Stimulated activated naive B cell treated with anti-CD40 and anti-IgM and Interleukin-4, amounts not matched to agents 10 μg/mL and 1 μg/mL and 100 μg/mL, for 72 hours (primary cell): ENCODE data around the gene NDUFAF5.

Source experiments
- ATAC-seq, 2 donors: fragments of 150-1000 bp; cut with Tn5 transposase; replicated peaks; 2 replicates each; pipeline ENCODE4 v1.10.0; 2021; ENCODE audit warnings: moderate library complexity in 1 of 2
- DNase-seq: peaks from one replicate; pipeline ENCODE4 v3.0.0; 2021
- H3K27ac Mint-ChIP-seq: one replicate; pipeline ENCODE4 v1.8.0; 2022; ENCODE audit warnings: mild to moderate bottlenecking, mixed read lengths
- H3K27me3 Mint-ChIP-seq, 2 donors: one replicate each; pipeline ENCODE4 v1.8.0; 2022; ENCODE audit warnings: mixed read lengths in 2 of 2
- H3K36me3 Mint-ChIP-seq, 2 donors: one replicate each; pipeline ENCODE4 v1.8.0; 2022; ENCODE audit warnings: mixed read lengths in 2 of 2, mild to moderate bottlenecking in 1 of 2
- H3K4me1 Mint-ChIP-seq, 2 donors: one replicate each; pipeline ENCODE4 v1.8.0; 2022; ENCODE audit warnings: mixed read lengths in 2 of 2, mild to moderate bottlenecking in 1 of 2
- H3K4me3 Mint-ChIP-seq, 2 donors: one replicate each; pipeline ENCODE4 v1.8.0; 2022; ENCODE audit warnings: mild to moderate bottlenecking in 2 of 2, mixed read lengths in 2 of 2, moderate library complexity in 1 of 2
- H3K9me3 Mint-ChIP-seq, 2 donors: one replicate each; pipeline ENCODE4 v1.8.0; 2022; ENCODE audit warnings: mixed read lengths in 2 of 2, mild to moderate bottlenecking in 1 of 2

Gene NDUFAF5

GRCh38 chr20:13821876-13822275 lies 37.0 kb downstream of the NDUFAF5 start:
- H3K27ac Mint-ChIP-seq = no peak overlapping the region

GRCh38 chr20:13822459-13822858 lies 37.6 kb downstream of the NDUFAF5 start:
- no peak for ATAC-seq
- H3K27me3 Mint-ChIP-seq = no peaks in the 10 kb centered on the region
- H3K4me1 Mint-ChIP-seq = peaks cover under 1 to 7% of the 10 kb centered on the region in 2 donors
- H3K27ac Mint-ChIP-seq = no peak overlapping the region
- no peaks in the 10 kb centered on the region for H3K9me3 Mint-ChIP-seq
- H3K36me3 Mint-ChIP-seq = peaks cover 3 to 6% of the 10 kb centered on the region in 2 donors
- no peak overlapping the region for H3K4me3 Mint-ChIP-seq
- no peak for DNase-seq

More at GRCh38 chr20:13821876-13822275, 37.0 kb downstream of the NDUFAF5 start:
- Mint-ChIP-seq H3K4me1 (peaks cover 3 to 11% of the 10 kb centered on the region in 2 donors), H3K36me3 (peaks cover 5 to 8% of the 10 kb centered on the region in 2 donors), H3K4me3 (no peak overlapping the region), H3K9me3 (no peaks in the 10 kb centered on the region), H3K27me3 (no peaks in the 10 kb centered on the region)
- DNase-seq = no peak
- no peak for ATAC-seq

GRCh38 chr20:13824459-13824858 lies 39.6 kb downstream of the NDUFAF5 start:
- H3K4me1 Mint-ChIP-seq = no peaks in the 10 kb centered on the region
- no peak overlapping the region for H3K4me3 Mint-ChIP-seq
- no peaks in the 10 kb centered on the region for H3K36me3 Mint-ChIP-seq
- H3K27ac Mint-ChIP-seq = no peak overlapping the region
- ATAC-seq (no peak), DNase-seq (no peak)
- peaks cover 2 to 8% of the 10 kb centered on the region in 2 donors for H3K27me3 Mint-ChIP-seq
- no peaks in the 10 kb centered on the region for H3K9me3 Mint-ChIP-seq

DNA sequence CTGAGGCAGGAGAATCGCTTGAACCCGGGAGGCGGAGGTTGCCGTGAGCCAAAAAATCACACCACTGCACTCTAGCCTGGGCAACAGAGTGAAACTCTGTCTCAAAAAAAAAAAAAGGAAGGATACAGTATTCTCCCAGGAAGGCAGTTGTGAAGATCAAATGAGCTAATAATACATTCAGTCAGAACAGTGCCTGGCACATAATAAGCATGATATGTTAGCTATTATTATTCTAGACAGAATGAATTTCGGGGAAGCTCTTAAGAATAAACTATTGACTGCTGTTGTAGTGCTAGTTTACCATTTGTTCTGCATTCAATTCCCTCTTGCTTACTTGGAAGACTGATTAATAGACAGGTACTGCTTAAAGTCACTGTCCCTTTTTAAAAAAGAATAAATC lies 40.6 kb downstream of the NDUFAF5 start:
- H3K4me3 Mint-ChIP-seq = no peak overlapping the region
- H3K4me1 Mint-ChIP-seq = no peaks in the 10 kb centered on the region
- no peaks in the 10 kb centered on the region for H3K9me3 Mint-ChIP-seq
- H3K36me3 Mint-ChIP-seq = no peaks in the 10 kb centered on the region
- no peak overlapping the region for H3K27ac Mint-ChIP-seq
- DNase-seq (no peak), ATAC-seq (no peak)
- peaks cover 9 to 11% of the 10 kb centered on the region in 2 donors for H3K27me3 Mint-ChIP-seq

DNA sequence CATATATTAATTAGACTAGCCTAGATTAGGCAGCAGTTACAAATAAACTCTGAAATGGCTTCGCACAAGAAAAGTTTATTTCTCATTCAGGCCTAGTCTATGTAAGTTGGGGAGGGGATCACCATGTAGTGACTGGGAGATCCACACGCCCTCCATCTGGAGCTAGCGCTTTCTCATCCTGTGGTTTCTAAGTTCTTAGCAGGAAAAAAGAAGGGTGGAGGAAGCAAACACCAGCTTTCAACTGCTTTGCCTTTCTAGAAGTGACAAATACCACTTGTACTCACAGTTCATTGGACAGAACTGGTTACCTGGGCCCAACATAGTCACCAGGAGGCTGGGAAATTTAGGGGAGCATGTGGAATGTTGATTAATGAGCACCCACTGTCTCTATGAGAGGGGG lies 46.6 kb downstream of the NDUFAF5 start:
- ATAC-seq (no peak), DNase-seq (no peak)
- H3K4me1 Mint-ChIP-seq = no peaks in the 10 kb centered on the region
- no peak overlapping the region for H3K27ac Mint-ChIP-seq
- H3K4me3 Mint-ChIP-seq = no peak overlapping the region
- H3K9me3 Mint-ChIP-seq = peaks cover 0 to 3% of the 10 kb centered on the region in 2 donors
- no peaks in the 10 kb centered on the region for H3K36me3 Mint-ChIP-seq
- peaks cover 25% of the 10 kb centered on the region in 2 donors for H3K27me3 Mint-ChIP-seq

GRCh38 chr20:13838664-13839063 lies 53.8 kb downstream of the NDUFAF5 start:
- Mint-ChIP-seq H3K27me3 (peaks cover 15 to 34% of the 10 kb centered on the region in 2 donors), H3K36me3 (no peaks in the 10 kb centered on the region), H3K4me3 (no peak overlapping the region), H3K4me1 (no peaks in the 10 kb centered on the region), H3K9me3 (no peaks in the 10 kb centered on the region), H3K27ac (no peak overlapping the region)
- ATAC-seq = no peak
- no peak for DNase-seq

- no peak for ATAC-seq
- H3K4me3 Mint-ChIP-seq = no peak overlapping the region
- DNase-seq = no peak
- H3K27me3 Mint-ChIP-seq = peaks cover 22 to 40% of the 10 kb centered on the region in 2 donors
- H3K4me1 Mint-ChIP-seq = no peaks in the 10 kb centered on the region
- no peak overlapping the region for H3K27ac Mint-ChIP-seq
- H3K9me3 Mint-ChIP-seq = no peaks in the 10 kb centered on the region
- no peaks in the 10 kb centered on the region for H3K36me3 Mint-ChIP-seq
These were observed 54.7 kb downstream of the NDUFAF5 start for GRCh38 chr20:13839421-13840092.

GRCh38 chr20:13840093-13840465 lies 55.3 kb downstream of the NDUFAF5 start:
- H3K4me3 Mint-ChIP-seq = no peak overlapping the region
- no peaks in the 10 kb centered on the region for H3K4me1 Mint-ChIP-seq
- H3K27ac Mint-ChIP-seq = no peak overlapping the region
- H3K9me3 Mint-ChIP-seq = no peaks in the 10 kb centered on the region
- peaks cover 22 to 40% of the 10 kb centered on the region in 2 donors for H3K27me3 Mint-ChIP-seq
- ATAC-seq = no peak
- no peak for DNase-seq
- no peaks in the 10 kb centered on the region for H3K36me3 Mint-ChIP-seq

GRCh38 chr20:13841206-13841605 lies 56.4 kb downstream of the NDUFAF5 start:
- Mint-ChIP-seq H3K36me3 (no peaks in the 10 kb centered on the region), H3K4me1 (no peaks in the 10 kb centered on the region), H3K27ac (no peak overlapping the region), H3K9me3 (no peaks in the 10 kb centered on the region), H3K27me3 (peaks cover 15 to 32% of the 10 kb centered on the region in 2 donors), H3K4me3 (no peak overlapping the region)
- no peak for DNase-seq
- ATAC-seq = no peak

DNA sequence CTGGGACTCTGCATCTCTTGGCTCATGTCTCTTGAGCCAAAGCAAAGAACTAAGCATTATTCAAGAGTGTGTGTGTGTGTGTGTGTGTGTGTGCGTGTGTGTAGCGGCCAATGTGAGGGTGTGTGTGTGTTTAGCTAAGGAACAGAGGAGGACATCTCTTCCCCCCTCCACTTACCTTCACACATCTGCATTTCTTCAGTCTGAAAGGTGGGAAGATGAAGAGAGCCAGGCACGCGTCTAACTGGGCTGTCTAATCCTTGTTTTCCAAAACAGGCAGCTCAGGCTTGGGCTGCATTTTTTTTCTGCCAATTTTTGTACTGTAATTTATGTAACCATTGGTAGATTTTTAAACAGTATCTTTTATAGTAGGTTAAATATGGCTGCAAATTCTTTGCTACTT lies 59.5 kb downstream of the NDUFAF5 start:
- no peak overlapping the region for H3K4me3 Mint-ChIP-seq
- peaks cover 7 to 18% of the 10 kb centered on the region in 2 donors for H3K27me3 Mint-ChIP-seq
- H3K9me3 Mint-ChIP-seq = peaks cover 0 to 5% of the 10 kb centered on the region in 2 donors
- ATAC-seq = no peak
- no peaks in the 10 kb centered on the region for H3K4me1 Mint-ChIP-seq
- H3K36me3 Mint-ChIP-seq = no peaks in the 10 kb centered on the region
- no peak for DNase-seq
- H3K27ac Mint-ChIP-seq = no peak overlapping the region

- no peaks in the 10 kb centered on the region for H3K36me3 Mint-ChIP-seq
- H3K9me3 Mint-ChIP-seq = peaks cover 0 to 6% of the 10 kb centered on the region in 2 donors
- DNase-seq = no peak
- ATAC-seq = no peak
- no peak overlapping the region for H3K27ac Mint-ChIP-seq
- no peaks in the 10 kb centered on the region for H3K4me1 Mint-ChIP-seq
- H3K4me3 Mint-ChIP-seq = no peak overlapping the region
- peaks cover 6% of the 10 kb centered on the region in 2 donors for H3K27me3 Mint-ChIP-seq
These were observed 66.5 kb downstream of the NDUFAF5 start for GRCh38 chr20:13851279-13851678.

- no peak overlapping the region for H3K4me3 Mint-ChIP-seq
These were observed 67.5 kb downstream of the NDUFAF5 start for GRCh38 chr20:13852306-13852705.

DNA sequence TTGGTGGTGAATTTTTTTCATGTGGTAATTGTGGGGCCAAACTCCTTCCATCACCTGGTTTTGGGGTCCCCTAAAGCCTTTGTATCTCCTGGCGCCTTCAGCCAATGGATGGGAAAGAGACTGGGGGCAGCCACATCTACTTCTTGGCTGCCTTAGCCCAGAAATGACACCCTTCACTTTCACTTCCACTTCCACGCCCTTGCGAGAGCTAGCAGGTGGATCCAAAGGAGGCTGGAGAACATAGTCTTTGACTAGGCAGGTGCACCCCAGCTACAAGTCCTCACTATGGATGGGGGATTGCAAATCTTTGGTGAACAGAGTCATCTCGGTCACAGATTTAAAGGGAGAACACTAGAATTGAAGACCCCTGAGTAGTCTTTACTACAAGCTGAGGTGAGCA lies 70.8 kb downstream of the NDUFAF5 start:
- peaks cover 13 to 14% of the 10 kb centered on the region in 2 donors for H3K27me3 Mint-ChIP-seq

More at GRCh38 chr20:13852306-13852705, 67.5 kb downstream of the NDUFAF5 start:
- no peak for DNase-seq
- peaks cover 0 to 6% of the 10 kb centered on the region in 2 donors for H3K9me3 Mint-ChIP-seq
- peaks cover 6% of the 10 kb centered on the region in 2 donors for H3K27me3 Mint-ChIP-seq
- H3K4me1 Mint-ChIP-seq = no peaks in the 10 kb centered on the region
- H3K27ac Mint-ChIP-seq = no peak overlapping the region
- no peak for ATAC-seq
- no peaks in the 10 kb centered on the region for H3K36me3 Mint-ChIP-seq

GRCh38 chr20:13856354-13856753 lies 71.5 kb downstream of the NDUFAF5 start:
- Mint-ChIP-seq H3K27ac (no peak overlapping the region), H3K27me3 (peaks cover 15 to 17% of the 10 kb centered on the region in 2 donors), H3K9me3 (peaks cover 0 to 4% of the 10 kb centered on the region in 2 donors), H3K36me3 (no peaks in the 10 kb centered on the region), H3K4me1 (no peaks in the 10 kb centered on the region), H3K4me3 (no peak overlapping the region)
- ATAC-seq (no peak), DNase-seq (no peak)

More for the DNA sequence above, 70.8 kb downstream of the NDUFAF5 start:
- DNase-seq = no peak
- Mint-ChIP-seq H3K4me3 (no peak overlapping the region), H3K36me3 (no peaks in the 10 kb centered on the region), H3K9me3 (peaks cover 0 to 1% of the 10 kb centered on the region in 2 donors), H3K4me1 (no peaks in the 10 kb centered on the region), H3K27ac (no peak overlapping the region)
- ATAC-seq = no peak

DNA sequence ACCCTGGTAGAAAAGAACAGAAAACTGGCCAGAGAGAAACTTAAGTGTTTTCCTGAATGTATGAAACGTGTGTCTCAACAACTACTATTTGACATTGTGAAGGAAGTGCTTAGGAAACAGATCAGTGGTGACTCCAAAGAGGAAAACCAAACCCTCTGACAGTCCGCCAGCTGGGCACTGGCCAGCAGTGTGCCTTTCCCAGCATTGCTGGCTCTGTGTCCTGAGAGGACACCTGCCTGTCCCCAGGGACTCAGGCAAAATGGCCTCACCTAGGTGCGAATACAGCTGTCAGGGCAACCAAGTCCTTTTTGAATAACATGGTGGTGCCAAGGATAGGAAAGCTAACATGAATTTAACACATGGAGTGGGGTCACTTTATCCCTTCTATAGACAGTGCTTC lies 72.5 kb downstream of the NDUFAF5 start:
- no peaks in the 10 kb centered on the region for H3K4me1 Mint-ChIP-seq
- H3K27me3 Mint-ChIP-seq = peaks cover 15 to 17% of the 10 kb centered on the region in 2 donors
- no peak for DNase-seq
- H3K36me3 Mint-ChIP-seq = no peaks in the 10 kb centered on the region
- no peak overlapping the region for H3K4me3 Mint-ChIP-seq
- H3K27ac Mint-ChIP-seq = no peak overlapping the region
- ATAC-seq = no peak
- peaks cover 0 to 4% of the 10 kb centered on the region in 2 donors for H3K9me3 Mint-ChIP-seq
